Panc1 (cell line): ENCODE results near the gene SH3GLB1.

ENCODE experiments used
- CTCF ChIP-seq: fragments of 450-650 bp; IDR thresholded peaks from 2 replicates; pipeline ENCODE4 v1.5.1; 2017; ENCODE audit warnings: mild to moderate bottlenecking
- POLR2AphosphoS5 ChIP-seq: IDR thresholded peaks from 2 replicates; pipeline ENCODE4 v1.6.1; 2012; ENCODE audit warnings: mild to moderate bottlenecking, low read depth, low read length, moderate library complexity
- REST ChIP-seq, 2 experiments: IDR thresholded peaks; 2 replicates each; pipeline ENCODE4 v1.6.1; 2011 to 2012; ENCODE audit warnings: low read depth in 2 of 2, control low read depth in 1 of 2, low read length in 1 of 2, mild to moderate bottlenecking in 1 of 2, moderate library complexity in 1 of 2; ENCODE audit not compliant: insufficient read depth in 1 of 2
- SIN3A ChIP-seq: IDR thresholded peaks from 2 replicates; pipeline ENCODE4 v1.6.1; 2012; ENCODE audit warnings: low read depth, mild to moderate bottlenecking, low read length, moderate library complexity, borderline replicate concordance; ENCODE audit not compliant: insufficient read depth
- TCF7L2 ChIP-seq: IDR thresholded peaks from 2 replicates; pipeline ENCODE4 v1.6.1; 2011; ENCODE audit warnings: mild to moderate bottlenecking, low read depth, low read length, inconsistent platforms

- TF ChIP-seq CTCF (no peak), TCF7L2 (no peak), REST (IDR thresholded peaks at IDR 0.05; ENCODE audit: insufficient read depth in 1 of 2, low read depth in 2 of 2, low read length in 1 of 2) (no peak), SIN3A (no peak), POLR2AphosphoS5 (no peak)
These were observed 70.2 kb downstream of the SH3GLB1 start for GRCh38 chr1:86774305-86775295.
